AG09319 (cell line): Measurements from ENCODE around the gene SDHAF2.

ENCODE experiments used
- DNase-seq: peaks from one replicate; pipeline ENCODE4 v3.0.0-alpha.2; 2010; ENCODE audit warnings: low read depth; ENCODE audit errors: extremely low read depth
- TF ChIP-seq, protein P1 (sequence below): IDR thresholded peaks from 2 replicates; pipeline ENCODE4 v1.5.1; 2011; ENCODE audit warnings: low read depth, mild to moderate bottlenecking, inconsistent platforms, low read length, moderate library complexity

Gene SDHAF2

DNA sequence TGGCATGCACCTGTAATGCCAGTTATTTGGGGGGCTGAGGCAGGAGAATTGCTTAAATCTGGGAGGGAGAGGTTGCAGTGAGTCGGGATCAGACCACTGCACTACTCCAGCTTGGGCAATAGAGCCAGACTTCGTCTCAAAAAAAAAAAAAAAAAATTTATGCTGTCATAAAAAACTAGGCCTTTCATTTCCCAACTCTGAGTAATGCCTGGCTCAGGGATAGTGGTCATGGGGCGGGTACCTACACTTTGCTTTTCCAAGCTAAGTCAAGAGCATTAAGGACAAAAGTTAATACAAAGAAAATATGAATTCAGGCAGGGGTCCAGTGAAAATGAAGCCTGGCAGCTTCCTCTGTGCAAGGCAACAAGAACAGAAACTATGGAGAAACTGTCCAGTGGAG lies 16.4 kb upstream of the SDHAF2 start:
- DNase-seq: no peak
- TF ChIP-seq, protein P1, sequence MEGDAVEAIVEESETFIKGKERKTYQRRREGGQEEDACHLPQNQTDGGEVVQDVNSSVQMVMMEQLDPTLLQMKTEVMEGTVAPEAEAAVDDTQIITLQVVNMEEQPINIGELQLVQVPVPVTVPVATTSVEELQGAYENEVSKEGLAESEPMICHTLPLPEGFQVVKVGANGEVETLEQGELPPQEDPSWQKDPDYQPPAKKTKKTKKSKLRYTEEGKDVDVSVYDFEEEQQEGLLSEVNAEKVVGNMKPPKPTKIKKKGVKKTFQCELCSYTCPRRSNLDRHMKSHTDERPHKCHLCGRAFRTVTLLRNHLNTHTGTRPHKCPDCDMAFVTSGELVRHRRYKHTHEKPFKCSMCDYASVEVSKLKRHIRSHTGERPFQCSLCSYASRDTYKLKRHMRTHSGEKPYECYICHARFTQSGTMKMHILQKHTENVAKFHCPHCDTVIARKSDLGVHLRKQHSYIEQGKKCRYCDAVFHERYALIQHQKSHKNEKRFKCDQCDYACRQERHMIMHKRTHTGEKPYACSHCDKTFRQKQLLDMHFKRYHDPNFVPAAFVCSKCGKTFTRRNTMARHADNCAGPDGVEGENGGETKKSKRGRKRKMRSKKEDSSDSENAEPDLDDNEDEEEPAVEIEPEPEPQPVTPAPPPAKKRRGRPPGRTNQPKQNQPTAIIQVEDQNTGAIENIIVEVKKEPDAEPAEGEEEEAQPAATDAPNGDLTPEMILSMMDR: no peak

DNA sequence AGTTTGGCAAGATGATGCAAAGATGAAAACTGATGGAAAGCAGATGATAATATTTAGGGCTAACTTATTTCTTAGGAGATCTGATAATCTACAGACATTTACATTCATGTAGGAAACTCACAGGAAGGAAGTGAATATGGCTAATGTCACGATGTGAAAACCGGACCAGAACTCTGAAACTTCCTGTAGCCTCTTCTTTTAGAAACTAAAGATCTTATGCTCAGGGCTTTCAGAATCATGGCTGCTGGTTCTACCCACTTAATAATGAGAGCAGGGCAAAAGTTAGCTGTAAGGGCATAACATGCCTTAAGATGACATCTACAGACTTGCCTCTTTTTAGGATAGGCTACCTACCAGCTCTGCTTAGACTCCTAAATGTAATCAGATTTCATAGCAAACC lies 15.4 kb upstream of the SDHAF2 start:
- DNase-seq: no peak
- TF ChIP-seq, protein P1: no peak

DNA sequence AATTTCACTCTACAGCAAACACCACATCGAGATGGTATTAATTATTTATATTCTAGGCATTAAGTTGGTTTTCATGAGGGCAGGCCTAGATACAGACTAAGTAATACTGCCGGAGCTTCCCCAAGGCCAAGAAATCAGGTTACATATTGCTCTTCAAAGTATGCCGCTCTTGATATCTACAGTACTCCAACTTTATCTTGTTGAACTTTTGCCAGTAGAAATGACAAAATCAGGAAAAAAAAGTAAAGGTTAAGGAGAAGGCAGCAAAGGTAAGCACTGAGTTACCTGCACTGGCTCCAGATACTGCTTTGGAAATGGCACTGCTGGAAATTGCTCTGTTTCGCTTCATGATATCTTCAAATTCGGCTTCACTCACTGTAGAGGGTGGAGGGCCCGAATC lies 14.5 kb upstream of the SDHAF2 start:
- TF ChIP-seq, protein P1: no peak
- DNase-seq: no peak

DNA sequence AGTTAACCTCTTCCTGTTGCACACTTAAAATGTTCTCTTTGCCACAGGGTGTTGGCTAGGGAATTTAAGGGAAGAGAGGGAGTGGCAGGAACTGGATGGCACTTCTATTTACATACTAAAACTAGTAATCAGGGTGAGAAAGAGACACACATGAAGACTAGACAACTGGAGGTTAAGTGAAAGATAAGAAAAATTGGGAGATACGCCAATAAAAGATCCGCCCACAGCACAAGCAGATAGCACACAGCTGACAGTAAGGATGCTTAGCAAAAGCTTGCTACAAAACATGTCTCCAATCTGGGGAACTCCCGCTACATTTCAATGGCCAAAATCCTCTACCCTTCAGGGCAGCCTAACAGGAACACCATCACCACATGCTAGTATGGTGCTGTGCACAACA lies 13.0 kb upstream of the SDHAF2 start:
- no peak for DNase-seq
- TF ChIP-seq, protein P1: no peak

DNA sequence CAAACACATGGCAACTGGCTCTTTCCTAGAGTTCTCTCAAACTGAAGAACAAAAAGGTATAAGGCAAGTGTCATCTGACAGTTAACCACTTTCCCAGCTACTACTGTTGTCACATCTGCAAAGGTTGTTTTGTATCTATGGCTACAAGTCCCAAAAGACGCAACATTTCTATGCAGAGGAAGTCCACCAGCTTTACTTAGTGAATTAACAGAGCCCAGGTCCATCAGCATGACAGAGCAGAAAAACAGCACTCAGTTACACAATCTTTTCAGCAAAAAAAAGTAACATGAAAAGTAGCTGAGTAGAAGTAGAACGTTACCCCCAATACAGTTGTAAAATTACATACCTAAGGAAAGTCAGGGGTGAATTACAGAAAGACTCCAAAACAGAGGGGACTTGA lies 12.3 kb upstream of the SDHAF2 start:
- no peak for DNase-seq
- TF ChIP-seq, protein P1: no peak

DNA sequence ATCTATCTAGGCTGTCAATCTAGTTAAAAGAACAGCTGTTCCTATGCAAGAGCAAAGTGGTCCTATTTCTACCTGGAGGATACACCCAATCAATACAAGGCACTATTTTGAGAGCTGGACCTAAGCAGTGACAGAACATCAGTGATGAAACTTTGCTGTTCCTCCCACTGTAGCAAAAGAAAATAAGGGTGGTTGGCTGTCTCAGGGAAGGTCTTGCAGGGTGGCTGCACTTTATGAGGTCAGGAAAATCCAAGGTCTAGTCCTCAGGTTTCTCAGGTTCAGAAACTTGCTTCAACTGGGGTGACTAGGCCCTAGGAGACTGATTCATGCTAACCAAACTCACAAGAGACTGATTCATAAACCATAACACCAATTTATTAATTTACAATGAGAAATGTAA lies 11.8 kb upstream of the SDHAF2 start:
- no peak for DNase-seq

DNA sequence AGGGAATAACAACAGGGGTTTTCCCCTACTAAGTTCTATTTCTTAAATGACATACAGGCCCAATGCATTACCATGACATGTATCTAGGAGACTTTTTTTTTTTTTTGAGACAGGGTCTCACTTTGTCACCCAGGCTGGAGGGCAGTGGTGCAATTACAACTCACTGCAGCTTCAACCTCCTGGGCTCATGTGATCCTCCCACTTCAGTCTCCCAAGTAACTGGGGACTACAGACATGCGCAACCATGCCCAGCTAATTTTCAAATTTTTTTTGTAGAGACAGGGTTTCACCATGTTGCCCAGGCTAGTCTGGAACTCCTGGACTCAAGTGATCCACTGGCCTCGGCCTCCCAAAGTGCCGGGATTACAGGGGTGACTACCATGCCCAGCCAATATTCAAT lies 7.7 kb upstream of the SDHAF2 start:
- TF ChIP-seq, protein P1: no peak
- DNase-seq: no peak

More for the DNA sequence above, 11.8 kb upstream of the SDHAF2 start:
- TF ChIP-seq, protein P1: no peak
